HepG2 (cell line): Measurements from ENCODE around the gene RPL41. TPM values are rescaled to one million over a fixed set of nuclear protein-coding genes. Genes with fewer than 3 reads are reported as not detected.
A peak's percentile ranks its signal among the peaks of the same experiment; 100 is the strongest.

ENCODE experiments used
- MYPOP ChIP-seq: sonication (generic); formaldehyde crosslinking; IDR thresholded peaks from 2 replicates; pipeline ENCODE4 v1.8.1; 2023; ENCODE audit warnings: mild to moderate bottlenecking, moderate library complexity, missing genetic modification reagents
- SSRP1 ChIP-seq: IDR thresholded peaks from 2 replicates; pipeline ENCODE4 v1.6.1; 2016; ENCODE audit warnings: control low read depth
- TBX3 ChIP-seq: fragments of 450-650 bp; IDR thresholded peaks from 2 replicates; pipeline ENCODE4 v1.6.1; 2017; ENCODE audit warnings: antibody characterized with exemption, mild to moderate bottlenecking, inconsistent platforms, borderline replicate concordance
- THAP8 ChIP-seq: sonication (generic); formaldehyde crosslinking; IDR thresholded peaks from 2 replicates; pipeline ENCODE4 v1.5.1; 2020; ENCODE audit warnings: missing genetic modification reagents, mild to moderate bottlenecking, borderline replicate concordance
- THAP9 ChIP-seq: sonication (generic); formaldehyde crosslinking; IDR thresholded peaks from 2 replicates; pipeline ENCODE4; 2020; ENCODE audit warnings: missing genetic modification reagents, mild to moderate bottlenecking, borderline replicate concordance
- U2AF1 ChIP-seq: fragments of 200-400 bp; formaldehyde crosslinking; optimal IDR thresholded peaks from 2 replicates; pipeline ENCODE3; 2017; ENCODE audit warnings: mild to moderate bottlenecking, low read depth, low read length
- ZFP82 ChIP-seq: sonication (generic); formaldehyde crosslinking; IDR thresholded peaks from 2 replicates; pipeline ENCODE4 v1.5.1; 2020; ENCODE audit warnings: mild to moderate bottlenecking, missing genetic modification reagents, borderline replicate concordance
- ZGPAT ChIP-seq: IDR thresholded peaks from 2 replicates; pipeline ENCODE4 v1.6.1; 2016; ENCODE audit warnings: mild to moderate bottlenecking
- ZMAT3 ChIP-seq: sonication (generic); formaldehyde crosslinking; conservative IDR thresholded peaks from 2 replicates; pipeline ENCODE4 v1.7.0; 2021; ENCODE audit warnings: missing genetic modification reagents
- ZNF251 ChIP-seq: sonication (generic); formaldehyde crosslinking; IDR thresholded peaks from 2 replicates; pipeline ENCODE4 v1.9.0; 2021; ENCODE audit warnings: mild to moderate bottlenecking, missing genetic modification reagents
- ZNF276 ChIP-seq: sonication (generic); formaldehyde crosslinking; IDR thresholded peaks from 2 replicates; pipeline ENCODE4 v1.4.0; 2020; ENCODE audit warnings: mild to moderate bottlenecking, low read depth, missing genetic modification reagents
- ZNF670 ChIP-seq: sonication (generic); formaldehyde crosslinking; IDR thresholded peaks from 2 replicates; pipeline ENCODE4 v1.8.0; 2022; ENCODE audit warnings: mild to moderate bottlenecking, missing genetic modification reagents, borderline replicate concordance
- ZNF687 ChIP-seq: sonication (generic); formaldehyde crosslinking; IDR thresholded peaks from 2 replicates; pipeline ENCODE4 v1.5.1; 2020; ENCODE audit warnings: mild to moderate bottlenecking, missing genetic modification reagents, moderate library complexity
- ZNF781 ChIP-seq: sonication (generic); formaldehyde crosslinking; IDR thresholded peaks from 2 replicates; pipeline ENCODE4 v1.5.1; 2020; ENCODE audit warnings: borderline replicate concordance, mild to moderate bottlenecking, missing genetic modification reagents; ENCODE audit errors: not compliant biosample characterization
- polyA plus RNA-seq, 8 experiments: library from polyadenylated mRNA; depleted of rRNA in 3 of 8; stranded (reverse) in 7 of 8; unstranded in 1 of 8; fragments of >200 nt; fragmentation: Illumina TruSeq in 4 of 8; extraction: Trizol in 4 of 8; gene quantifications; 2 replicates each; pipeline versions ENCODE4 v1.2.1 to v1.2.3, GENCODE V29; 2011 to 2016; ENCODE audit warnings: low read depth in 4 of 8, missing spikeins in 1 of 8, mixed read lengths in 1 of 8; ENCODE audit not compliant: insufficient read depth in 1 of 8
- total RNA-seq, 5 experiments: library from RNA; depleted of rRNA; stranded (reverse); fragments of >200 nt; fragmentation: Illumina TruSeq; extraction: Trizol; gene quantifications; 2 replicates each; pipeline ENCODE4 v1.2.3, GENCODE V29; 2016; ENCODE audit warnings: low read depth in 1 of 5

Gene RPL41
- total and polyA plus RNA-seq, 2 of the 13 experiments (the other 11 are each of a cell fraction or from before 2014, with no cell fraction given): 4,012 to 7,670 TPM

- TF ChIP-seq ZNF687 (CRISPR knock-in tag): peak; percentile 95
- TF ChIP-seq MYPOP (CRISPR knock-in tag): peak; percentile 56; the same call in 1 of the 2 replicates
- peak; percentile 53; the same call in 1 of the 2 replicates for TF ChIP-seq ZMAT3 (CRISPR knock-in tag)
- TF ChIP-seq ZNF781: peak; percentile 53
- TF ChIP-seq ZFP82: no peak
- TF ChIP-seq THAP9 (CRISPR knock-in tag): peak; percentile 91
- 0 out of 2 replicates have a peak, but pooled peaks have one; percentile 73 for TF ChIP-seq ZNF276 (CRISPR knock-in tag)
- no peak for TF ChIP-seq ZNF251 (CRISPR knock-in tag)
- peak; percentile 90 for TF ChIP-seq ZGPAT (CRISPR knock-in tag)
- TF ChIP-seq SSRP1 (CRISPR knock-in tag): no peak
- TF ChIP-seq THAP8 (CRISPR knock-in tag): no peak; the same call in 1 of the 2 replicates
- TF ChIP-seq ZNF670 (CRISPR knock-in tag): no peak
- no peak for TF ChIP-seq U2AF1
- peak; percentile 32; the same call in 1 of the 2 replicates for TF ChIP-seq TBX3
Observed at GRCh38 chr12:56117778-56118687, 1.6 kb downstream of the RPL41 start, which contains the start of gene ZC3H10 (continued).
